HepG2 (cell line): ENCODE measurements around the gene ZNF491.

Experiments
- CBFB ChIP-seq: sonication (generic); formaldehyde crosslinking; IDR thresholded peaks from 2 replicates; pipeline ENCODE4 v1.4.0; 2020; ENCODE audit warnings: missing genetic modification reagents
- EP300 ChIP-seq, 3 experiments: sonication (generic) in 1 of 3; formaldehyde crosslinking in 1 of 3; IDR thresholded peaks; 2 replicates each; pipeline versions ENCODE4 v1.5.1 to v1.6.1; 2011 to 2020; ENCODE audit warnings: low read depth in 2 of 3, low read length in 2 of 3, borderline replicate concordance in 1 of 3, improper control_type of control experiment in 1 of 3, mild to moderate bottlenecking in 1 of 3, missing genetic modification reagents in 1 of 3, moderate library complexity in 1 of 3
- GABPA ChIP-seq, 2 experiments: IDR thresholded peaks; 2 replicates each; pipeline ENCODE4 v1.6.1; 2011 to 2016; ENCODE audit warnings: low read depth in 2 of 2, low read length in 1 of 2, missing biosample characterization in 1 of 2, missing genetic modification characterization in 1 of 2
- HDAC2 ChIP-seq: sonication (generic); formaldehyde crosslinking; IDR thresholded peaks from 2 replicates; pipeline ENCODE4 v1.4.0; 2020; ENCODE audit warnings: missing genetic modification reagents
- MYC ChIP-seq: sonication (generic); formaldehyde crosslinking; IDR thresholded peaks from 2 replicates; pipeline ENCODE4 v1.9.0; 2021; ENCODE audit warnings: missing genetic modification reagents, borderline replicate concordance
- NCOA2 ChIP-seq: sonication (generic); formaldehyde crosslinking; IDR thresholded peaks from 2 replicates; pipeline ENCODE4 v1.8.0; 2022; ENCODE audit warnings: inconsistent platforms
- RELA ChIP-seq: sonication (generic); formaldehyde crosslinking; IDR thresholded peaks from 2 replicates; pipeline ENCODE4 v1.4.0; 2020; ENCODE audit warnings: missing genetic modification reagents
- SMAD3 ChIP-seq: sonication (generic); formaldehyde crosslinking; IDR thresholded peaks from 2 replicates; pipeline ENCODE4 v1.4.0; 2020; ENCODE audit warnings: missing genetic modification reagents
- SYNCRIP ChIP-seq: fragments of 200-400 bp; formaldehyde crosslinking; IDR thresholded peaks from 2 replicates; pipeline ENCODE4 v1.6.1; 2018; ENCODE audit warnings: mild to moderate bottlenecking, low read depth, low read length; ENCODE audit not compliant: insufficient read depth
- TCF7L2 ChIP-seq: IDR thresholded peaks from 2 replicates; pipeline ENCODE4 v1.6.1; 2011; ENCODE audit warnings: mild to moderate bottlenecking, low read depth, low read length, moderate library complexity
- ZBTB7A ChIP-seq: sonication (generic); formaldehyde crosslinking; IDR thresholded peaks from 2 replicates; pipeline ENCODE4 v1.8.0; 2022; ENCODE audit warnings: mild to moderate bottlenecking, missing genetic modification reagents
- ZFP37 ChIP-seq: sonication (generic); formaldehyde crosslinking; IDR thresholded peaks from 2 replicates; pipeline ENCODE4 v1.4.0; 2020; ENCODE audit warnings: missing genetic modification reagents, borderline replicate concordance
- TF ChIP-seq, protein P1 (sequence below): sonication (generic); formaldehyde crosslinking; IDR thresholded peaks from 2 replicates; pipeline ENCODE4 v1.5.0; 2020; ENCODE audit warnings: mild to moderate bottlenecking, missing genetic modification reagents, moderate library complexity

DNA sequence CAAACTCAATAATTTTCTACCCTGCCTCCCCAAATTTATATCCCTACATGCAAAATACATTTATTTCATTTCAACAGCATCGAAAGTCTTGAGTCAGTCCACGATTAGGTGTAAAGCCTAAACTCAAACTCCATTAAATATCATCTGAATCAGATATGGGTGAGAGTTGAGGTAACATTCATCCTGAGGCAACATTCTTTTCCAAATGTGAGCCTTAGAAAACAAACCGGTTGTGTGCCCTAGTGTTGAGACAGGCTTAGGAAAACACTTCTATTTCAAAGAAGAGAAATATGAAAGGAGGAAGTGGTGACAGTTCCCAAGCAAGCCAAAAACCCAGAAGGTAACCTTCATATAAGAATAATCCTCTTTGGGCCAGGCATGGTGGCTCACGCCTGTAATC, 43.7 kb upstream of the ZNF491 start:
- TF ChIP-seq EP300 (IDR thresholded peaks at IDR 0.05; ENCODE audit: low read depth in 2 of 2, low read length in 2 of 2) = no peak
- TF ChIP-seq EP300 (CRISPR knock-in tag; IDR thresholded peaks at IDR 0.05; ENCODE audit: borderline replicate concordance) = no peak
- TF ChIP-seq, protein P1, sequence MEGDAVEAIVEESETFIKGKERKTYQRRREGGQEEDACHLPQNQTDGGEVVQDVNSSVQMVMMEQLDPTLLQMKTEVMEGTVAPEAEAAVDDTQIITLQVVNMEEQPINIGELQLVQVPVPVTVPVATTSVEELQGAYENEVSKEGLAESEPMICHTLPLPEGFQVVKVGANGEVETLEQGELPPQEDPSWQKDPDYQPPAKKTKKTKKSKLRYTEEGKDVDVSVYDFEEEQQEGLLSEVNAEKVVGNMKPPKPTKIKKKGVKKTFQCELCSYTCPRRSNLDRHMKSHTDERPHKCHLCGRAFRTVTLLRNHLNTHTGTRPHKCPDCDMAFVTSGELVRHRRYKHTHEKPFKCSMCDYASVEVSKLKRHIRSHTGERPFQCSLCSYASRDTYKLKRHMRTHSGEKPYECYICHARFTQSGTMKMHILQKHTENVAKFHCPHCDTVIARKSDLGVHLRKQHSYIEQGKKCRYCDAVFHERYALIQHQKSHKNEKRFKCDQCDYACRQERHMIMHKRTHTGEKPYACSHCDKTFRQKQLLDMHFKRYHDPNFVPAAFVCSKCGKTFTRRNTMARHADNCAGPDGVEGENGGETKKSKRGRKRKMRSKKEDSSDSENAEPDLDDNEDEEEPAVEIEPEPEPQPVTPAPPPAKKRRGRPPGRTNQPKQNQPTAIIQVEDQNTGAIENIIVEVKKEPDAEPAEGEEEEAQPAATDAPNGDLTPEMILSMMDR = no peak
- TF ChIP-seq GABPA (IDR thresholded peaks at IDR 0.05; ENCODE audit: low read depth, low read length) = no peak
- TF ChIP-seq GABPA (CRISPR knock-in tag; IDR thresholded peaks at IDR 0.05; ENCODE audit: low read depth) = no peak
- TF ChIP-seq HDAC2 (CRISPR knock-in tag) = no peak
- no peak for TF ChIP-seq ZBTB7A
- no peak for TF ChIP-seq ZFP37 (CRISPR knock-in tag)
- TF ChIP-seq TCF7L2 = no peak
- TF ChIP-seq CBFB (CRISPR knock-in tag) = no peak
- no peak for TF ChIP-seq NCOA2 (CRISPR knock-in tag)
- TF ChIP-seq SMAD3 (CRISPR knock-in tag) = no peak
- TF ChIP-seq MYC (CRISPR knock-in tag) = no peak
- no peak for TF ChIP-seq SYNCRIP
- TF ChIP-seq RELA = no peak
